NOMO-1 treated with dmso at 0.1 percent for 144 hours (cell line): Measurements from ENCODE around the gene SMARCB1.
A peak's percentile ranks its signal among the peaks of the same experiment; 100 is the strongest.

Experiments
- DNase-seq: peaks from one replicate; lab custom pipeline; 2025; ENCODE audit not compliant: unreplicated experiment; lab: John Stamatoyannopoulos, UW

Gene SMARCB1

GRCh38 chr22:23828800-23829680 lies 42.3 kb downstream of the SMARCB1 start:
- DNase-seq: no peak

DNA sequence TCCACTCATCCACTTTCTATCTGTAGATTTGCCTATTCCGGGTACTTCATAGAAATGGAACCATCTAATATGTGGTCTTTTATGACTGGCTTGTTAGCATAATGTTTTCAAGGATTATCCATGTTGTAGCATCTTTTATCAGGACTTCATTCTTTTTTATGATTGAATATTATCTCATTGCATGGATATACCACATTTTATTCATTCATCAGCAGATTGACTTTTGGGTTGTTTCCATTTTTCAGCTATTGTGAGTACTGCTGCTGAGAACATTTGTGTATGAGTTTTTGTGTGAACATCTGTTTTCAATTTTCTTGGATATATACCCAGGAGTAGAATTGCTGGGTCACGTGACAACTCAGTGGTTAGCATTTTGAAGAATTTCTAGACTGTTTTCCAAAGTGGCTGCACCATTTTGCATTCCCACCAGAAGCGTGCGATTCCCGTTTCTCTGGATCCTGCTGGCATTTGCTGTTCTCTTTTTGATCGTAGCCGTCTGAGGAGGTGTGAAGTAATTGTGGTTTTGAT lies 43.1 kb downstream of the SMARCB1 start:
- no peak for DNase-seq

- DNase-seq: no peak
Observed at GRCh38 chr22:23831261-23831660, 44.5 kb downstream of the SMARCB1 start.

GRCh38 chr22:23831781-23832180 lies 45.0 kb downstream of the SMARCB1 start:
- no peak for DNase-seq

- no peak for DNase-seq
Observed at GRCh38 chr22:23832226-23833016, 45.7 kb downstream of the SMARCB1 start.

- DNase-seq: no peak
Observed at GRCh38 chr22:23833017-23833751, 46.4 kb downstream of the SMARCB1 start.

DNA sequence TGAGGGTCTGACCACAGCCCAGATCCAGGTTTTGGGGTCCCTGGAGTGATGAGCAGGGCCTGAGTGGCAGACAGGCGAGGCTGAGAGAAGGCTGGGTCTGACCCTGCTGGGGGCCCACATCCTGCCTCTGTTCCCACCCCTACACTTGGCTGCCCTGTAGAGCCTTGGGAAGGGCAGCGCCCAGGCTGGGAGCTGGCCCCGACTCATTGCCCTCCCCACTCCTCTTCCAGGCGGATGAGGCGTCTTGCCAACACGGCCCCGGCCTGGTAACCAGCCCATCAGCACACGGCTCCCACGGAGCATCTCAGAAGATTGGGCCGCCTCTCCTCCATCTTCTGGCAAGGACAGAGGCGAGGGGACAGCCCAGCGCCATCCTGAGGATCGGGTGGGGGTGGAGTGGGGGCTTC lies 47.1 kb downstream of the SMARCB1 start:
- DNase-seq: no peak

GRCh38 chr22:23834406-23834792 lies 47.6 kb downstream of the SMARCB1 start:
- DNase-seq: no peak

- no peak for DNase-seq
Observed at GRCh38 chr22:23834793-23835483, 48.2 kb downstream of the SMARCB1 start.

DNA sequence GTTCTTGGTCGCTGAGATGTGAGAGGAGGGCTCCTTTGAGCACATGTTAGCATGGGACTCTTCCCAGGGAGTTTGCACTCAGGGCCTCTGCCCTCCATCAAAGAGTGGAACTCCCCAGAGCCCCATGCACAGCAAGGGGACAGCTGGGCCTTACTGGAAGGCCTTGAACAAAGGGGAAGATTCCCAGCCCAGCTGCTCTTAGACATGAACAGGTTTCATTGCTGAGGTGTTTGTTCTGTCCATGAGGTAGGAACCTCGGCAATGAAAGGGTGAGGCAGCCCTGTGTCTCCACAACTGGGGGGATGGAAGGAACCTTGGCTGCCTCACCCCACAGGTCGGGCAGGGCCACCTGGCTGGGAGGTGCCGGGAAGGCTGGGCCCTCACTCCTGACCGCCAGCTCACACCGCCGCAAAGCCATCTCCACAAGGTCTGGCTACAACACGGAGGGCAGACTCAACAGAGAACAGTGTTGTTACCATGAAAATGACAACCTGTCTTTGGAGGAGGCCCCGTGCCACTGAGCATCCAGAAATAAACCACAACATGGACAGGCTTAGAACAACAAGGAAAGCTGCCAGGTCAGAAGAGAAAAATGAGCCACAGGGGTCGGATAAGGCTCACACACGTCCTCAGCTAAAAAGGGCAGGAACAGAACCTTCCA lies 48.8 kb downstream of the SMARCB1 start:
- no peak for DNase-seq

- no peak for DNase-seq
Observed at GRCh38 chr22:23836281-23836680, 49.5 kb downstream of the SMARCB1 start.

- no peak for DNase-seq
Observed at GRCh38 chr22:23836692-23837495, 50.1 kb downstream of the SMARCB1 start.

GRCh38 chr22:23837496-23837859 lies 50.7 kb downstream of the SMARCB1 start:
- no peak for DNase-seq

- DNase-seq: peak; percentile 44
Observed at GRCh38 chr22:23837911-23838680, 51.3 kb downstream of the SMARCB1 start.

- DNase-seq: peak; percentile 100
Observed at GRCh38 chr22:23838681-23839468, 52.1 kb downstream of the SMARCB1 start, which contains the start of gene DERL3. Gene DERL3, minus strand, starts transcription at chr22:23839006. Its CDS starts 19 bp downstream, at chr22:23838987.

DNA sequence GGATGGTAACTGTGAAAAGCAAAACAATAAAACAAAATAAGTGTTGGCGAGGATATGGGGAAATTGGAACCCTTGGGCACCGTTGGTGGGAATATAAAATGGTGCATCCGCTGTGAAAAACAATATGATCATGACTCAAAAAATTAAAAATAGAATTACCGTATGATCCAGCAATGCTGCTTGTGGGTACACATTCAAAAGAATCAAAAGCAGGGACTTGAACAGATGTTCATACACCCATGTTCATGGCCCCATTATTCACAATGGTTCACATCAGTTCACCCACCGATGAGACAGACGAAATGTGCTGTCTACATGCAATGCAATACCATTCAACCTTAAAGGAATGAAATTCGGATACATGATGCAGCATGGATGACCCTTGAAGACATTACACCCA lies 53.3 kb downstream of the SMARCB1 start:
- no peak for DNase-seq

DNA sequence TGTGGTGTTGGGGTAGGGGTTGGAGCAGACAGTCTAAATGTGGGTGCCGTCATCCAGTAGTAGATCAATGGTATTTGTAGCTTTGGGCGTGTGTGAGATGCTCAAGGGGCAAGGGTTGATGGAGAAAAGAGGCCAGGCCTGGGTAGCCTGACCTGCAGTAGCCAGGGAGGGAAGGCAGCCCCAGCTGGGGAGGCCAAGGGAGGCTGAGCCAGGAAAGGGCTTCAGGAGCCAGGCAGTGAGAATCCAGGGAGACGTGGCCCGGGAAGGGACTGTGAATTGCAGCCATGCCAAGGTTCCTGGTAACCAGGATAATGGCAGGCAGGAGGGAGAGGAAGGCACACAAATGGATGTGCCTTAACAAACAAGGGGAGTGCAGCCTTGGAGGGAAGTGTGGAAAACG lies 54.5 kb downstream of the SMARCB1 start:
- no peak for DNase-seq
